ENCODE data around the gene BCL6.
A peak's percentile ranks its signal among the peaks of the same experiment; 100 is the strongest.
"Not testable (repeated sequence)": the region's sequence is repeated elsewhere in the genome, so short reads cannot be mapped to it uniquely, and the experiment has no call there.

BCL6 gene

DNA sequence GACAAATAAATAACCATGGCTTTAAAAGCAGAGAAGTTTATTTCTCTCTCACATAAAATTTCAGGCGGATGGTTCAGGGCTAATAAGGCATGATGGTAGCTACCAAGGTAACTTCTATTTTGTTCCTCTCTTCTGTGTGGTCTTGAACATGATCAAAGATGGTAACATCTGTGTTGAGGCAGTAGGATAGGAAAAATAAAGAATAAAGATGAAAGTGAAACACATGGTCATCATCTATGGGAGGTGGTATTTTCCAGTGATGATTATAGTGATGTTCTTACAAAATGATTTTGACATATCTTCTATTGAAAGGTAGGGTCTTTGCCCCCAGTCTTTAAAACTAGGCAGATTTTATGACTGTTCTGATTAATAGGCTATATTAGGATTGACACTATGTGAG, 60.8 kb downstream of the BCL6 start:
- Histone ChIP-seq H3K9me3 (ENCODE audit: control insufficient read depth, low read length) (peaks cover 21% of the 10 kb centered on the region), H3K36me3 (ENCODE audit: control insufficient read depth, insufficient read depth, low read length, severe bottlenecking) (no peaks in the 10 kb centered on the region), H3K4me1 (ENCODE audit: control insufficient read depth, insufficient read depth, low read length) (no peaks in the 10 kb centered on the region), H3K9ac (ENCODE audit: low read length) (no peak overlapping the region), H3K4me3 (ENCODE audit: low read length) (no peak overlapping the region), H3K27me3 (replicated peaks; ENCODE audit: control insufficient read depth, insufficient read depth, low read length) (peaks cover 7% of the 10 kb centered on the region)
- DNase-seq (ENCODE audit: low read depth) = no peak

DNA sequence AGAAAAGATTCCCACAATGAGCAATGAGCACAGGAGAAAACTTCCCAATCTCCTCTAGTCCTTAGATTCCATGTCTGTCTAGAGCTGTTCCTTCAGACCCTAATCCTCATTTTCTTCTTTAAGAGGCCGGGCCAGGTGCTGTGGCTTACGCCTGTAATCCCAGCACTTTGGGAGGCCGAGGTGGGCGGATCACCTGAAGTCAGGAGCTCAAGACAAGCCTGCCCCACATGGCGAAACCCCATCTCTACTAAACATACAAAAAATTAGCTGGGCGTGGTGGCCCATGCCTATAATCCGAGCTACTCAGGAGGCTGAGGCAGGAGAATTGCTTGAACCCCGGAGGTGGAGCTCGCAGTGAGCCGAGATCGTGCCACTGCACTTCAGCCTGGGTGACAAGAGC, 63.5 kb downstream of the BCL6 start:
- H3K27me3 ChIP-seq (replicated peaks; ENCODE audit: control insufficient read depth, insufficient read depth, low read length); H3K4me3 ChIP-seq (ENCODE audit: low read length); DNase-seq (ENCODE audit: low read depth); H3K36me3 ChIP-seq (ENCODE audit: control insufficient read depth, insufficient read depth, low read length, severe bottlenecking); H3K9ac ChIP-seq (ENCODE audit: low read length); H3K4me1 ChIP-seq (ENCODE audit: control insufficient read depth, insufficient read depth, low read length): not testable (repeated sequence)
- H3K9me3 ChIP-seq (ENCODE audit: control insufficient read depth, low read length) = peaks cover 19% of the 10 kb centered on the region

DNA sequence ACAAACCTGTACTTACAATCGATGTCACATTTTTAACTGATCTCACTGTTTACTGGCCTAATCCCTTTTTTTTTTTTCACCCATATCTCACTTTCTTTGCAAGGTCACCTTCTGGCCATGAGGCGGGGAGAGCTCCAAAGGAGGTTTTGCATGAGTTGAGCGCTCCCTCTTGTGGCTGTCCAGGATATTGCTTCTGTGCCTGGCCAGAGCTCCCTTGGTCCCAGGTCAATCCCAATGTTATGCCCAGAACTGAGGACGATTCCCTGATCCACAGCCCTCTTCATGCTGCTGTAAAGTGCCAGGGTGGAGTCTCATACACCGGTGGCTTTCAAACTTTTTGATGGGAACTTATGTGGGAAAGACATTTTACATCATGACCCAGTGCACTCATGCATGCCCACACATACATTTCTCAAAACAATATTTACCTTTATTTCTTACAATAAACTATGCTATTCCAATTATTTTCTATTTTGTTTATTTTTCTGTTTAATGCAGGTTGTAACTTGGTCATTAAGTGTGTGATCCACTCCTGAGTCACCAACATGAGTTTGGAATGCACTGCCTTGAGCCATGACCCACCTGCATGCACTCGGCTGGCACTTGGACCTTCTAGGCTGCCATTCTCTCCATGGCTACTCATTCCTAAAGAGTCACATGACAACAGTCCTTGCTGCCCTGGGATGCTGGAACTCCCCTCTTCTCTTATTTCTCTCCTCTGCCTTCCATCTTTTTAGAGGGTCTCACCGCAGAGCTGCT, 65.5 kb downstream of the BCL6 start:
- Histone ChIP-seq H3K4me3 (ENCODE audit: low read length) (no peak overlapping the region), H3K36me3 (ENCODE audit: control insufficient read depth, insufficient read depth, low read length, severe bottlenecking) (no peaks in the 10 kb centered on the region), H3K9ac (ENCODE audit: low read length) (no peak overlapping the region), H3K9me3 (ENCODE audit: control insufficient read depth, low read length) (peaks cover 6% of the 10 kb centered on the region), H3K27me3 (replicated peaks; ENCODE audit: control insufficient read depth, insufficient read depth, low read length) (no peaks in the 10 kb centered on the region), H3K4me1 (ENCODE audit: control insufficient read depth, insufficient read depth, low read length) (no peaks in the 10 kb centered on the region)
- DNase-seq (ENCODE audit: low read depth) = peak; percentile 84

DNA sequence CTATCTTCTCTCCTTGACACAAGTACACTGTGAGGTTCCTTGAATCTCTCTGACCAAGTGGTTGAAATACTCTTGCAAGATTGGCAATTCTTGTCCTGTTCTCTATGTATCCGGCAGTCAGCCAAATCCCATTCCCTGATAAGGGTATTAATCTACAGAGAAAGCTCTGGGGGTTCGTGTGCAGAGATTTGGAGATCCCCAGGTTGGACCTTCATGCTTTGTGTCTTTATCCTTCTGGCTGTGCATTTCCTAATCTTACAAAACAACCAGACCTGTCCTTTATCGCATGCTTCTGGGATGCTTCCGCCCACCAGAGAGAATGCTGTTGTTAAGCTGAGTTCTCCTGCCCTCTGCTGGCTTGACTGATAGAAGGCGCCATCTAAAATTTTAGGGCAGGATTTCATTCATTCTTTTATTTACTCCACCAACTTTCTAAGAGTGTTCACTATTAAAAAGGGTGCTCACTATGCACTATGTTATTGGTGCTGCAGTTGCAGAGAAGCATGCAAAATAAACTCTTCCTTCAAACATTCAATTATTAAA, 66.5 kb downstream of the BCL6 start:
- H3K27me3 ChIP-seq (replicated peaks; ENCODE audit: control insufficient read depth, insufficient read depth, low read length) = peaks cover 5% of the 10 kb centered on the region
- no peaks in the 10 kb centered on the region for H3K4me1 ChIP-seq (ENCODE audit: control insufficient read depth, insufficient read depth, low read length)
- peak; percentile 82 for DNase-seq (ENCODE audit: low read depth)
- H3K36me3 ChIP-seq (ENCODE audit: control insufficient read depth, insufficient read depth, low read length, severe bottlenecking) = no peaks in the 10 kb centered on the region
- H3K4me3 ChIP-seq (ENCODE audit: low read length) = no peak overlapping the region
- no peaks in the 10 kb centered on the region for H3K9me3 ChIP-seq (ENCODE audit: control insufficient read depth, low read length)
- no peak overlapping the region for H3K9ac ChIP-seq (ENCODE audit: low read length)

DNA sequence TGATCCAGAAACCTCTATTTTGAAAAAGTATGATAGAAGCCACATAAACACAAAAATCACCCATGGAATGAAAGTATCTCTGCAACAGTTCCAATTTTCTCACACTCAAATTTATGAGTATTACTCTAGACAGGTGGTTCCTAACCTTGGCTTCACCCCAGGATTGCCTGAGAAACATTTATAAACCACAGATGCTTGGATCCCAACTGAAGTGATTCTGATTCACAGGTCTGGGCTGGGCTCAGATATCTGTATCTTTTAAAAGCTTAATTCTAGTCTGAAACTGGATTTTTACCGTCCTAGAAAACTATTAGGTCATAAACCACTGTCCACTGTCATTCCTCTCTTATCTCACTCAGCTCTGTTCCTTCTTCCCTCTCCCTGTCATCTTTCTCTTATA, 67.7 kb downstream of the BCL6 start:
- H3K4me1 ChIP-seq (ENCODE audit: control insufficient read depth, insufficient read depth, low read length) = no peaks in the 10 kb centered on the region
- no peak for DNase-seq (ENCODE audit: low read depth)
- H3K9ac ChIP-seq (ENCODE audit: low read length) = no peak overlapping the region
- no peaks in the 10 kb centered on the region for H3K36me3 ChIP-seq (ENCODE audit: control insufficient read depth, insufficient read depth, low read length, severe bottlenecking)
- no peak overlapping the region for H3K4me3 ChIP-seq (ENCODE audit: low read length)
- peaks cover 12% of the 10 kb centered on the region for H3K27me3 ChIP-seq (replicated peaks; ENCODE audit: control insufficient read depth, insufficient read depth, low read length)
- H3K9me3 ChIP-seq (ENCODE audit: control insufficient read depth, low read length) = no peaks in the 10 kb centered on the region

DNA sequence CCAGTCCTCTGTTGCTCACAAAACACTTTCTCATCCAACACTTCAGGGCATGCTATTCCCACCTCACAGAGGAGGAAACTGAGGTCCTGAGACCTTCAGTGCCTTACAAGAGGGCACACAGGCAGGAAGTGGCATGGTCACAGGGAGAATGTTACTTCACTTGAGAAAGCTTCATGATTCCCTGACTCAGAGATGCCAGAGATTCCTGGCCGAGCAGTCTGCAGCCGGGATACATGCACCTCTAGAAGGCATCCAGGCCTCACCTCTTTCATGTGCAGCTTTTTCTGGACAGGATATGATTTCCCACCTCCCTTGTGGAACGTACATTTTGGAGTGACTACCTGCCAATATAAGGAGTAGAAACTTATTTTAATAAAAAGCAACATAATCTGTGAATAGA, 72.3 kb downstream of the BCL6 start:
- H3K27me3 ChIP-seq (replicated peaks; ENCODE audit: control insufficient read depth, insufficient read depth, low read length) = peaks cover 45% of the 10 kb centered on the region
- DNase-seq (ENCODE audit: low read depth) = no peak
- no peak overlapping the region for H3K4me3 ChIP-seq (ENCODE audit: low read length)

More for the DNA sequence above, 72.3 kb downstream of the BCL6 start:
- no peaks in the 10 kb centered on the region for H3K36me3 ChIP-seq (ENCODE audit: control insufficient read depth, insufficient read depth, low read length, severe bottlenecking)
- H3K9me3 ChIP-seq (ENCODE audit: control insufficient read depth, low read length) = no peaks in the 10 kb centered on the region
- H3K4me1 ChIP-seq (ENCODE audit: control insufficient read depth, insufficient read depth, low read length) = no peaks in the 10 kb centered on the region
- H3K9ac ChIP-seq (ENCODE audit: low read length) = no peak overlapping the region

Measured in adipocyte (in vitro differentiated cells).